Astrocyte of the cerebellum (primary cell): ENCODE results near the gene CFAP410.

Experiments
- DNase-seq: peaks from one replicate; pipeline ENCODE4 v3.0.0-alpha.2; 2011; ENCODE audit warnings: low read depth
- H3K4me3 ChIP-seq: 2 replicates; pipeline ENCODE4 v1.5.1; 2011; ENCODE audit warnings: mild to moderate bottlenecking, low read depth, low read length, moderate library complexity
- in situ Hi-C: cut with HindIII; loops from 2 replicates; pipeline ENCODE4 v1.10.0; 2017; ENCODE audit warnings: low sequenced_read_pairs
- TF ChIP-seq, protein P1 (sequence below): IDR thresholded peaks from 2 replicates; pipeline ENCODE4 v1.5.1; 2012; ENCODE audit warnings: low read length, low read depth, moderate library complexity, mild to moderate bottlenecking; ENCODE audit errors: missing control alignments

The CFAP410 gene

DNA sequence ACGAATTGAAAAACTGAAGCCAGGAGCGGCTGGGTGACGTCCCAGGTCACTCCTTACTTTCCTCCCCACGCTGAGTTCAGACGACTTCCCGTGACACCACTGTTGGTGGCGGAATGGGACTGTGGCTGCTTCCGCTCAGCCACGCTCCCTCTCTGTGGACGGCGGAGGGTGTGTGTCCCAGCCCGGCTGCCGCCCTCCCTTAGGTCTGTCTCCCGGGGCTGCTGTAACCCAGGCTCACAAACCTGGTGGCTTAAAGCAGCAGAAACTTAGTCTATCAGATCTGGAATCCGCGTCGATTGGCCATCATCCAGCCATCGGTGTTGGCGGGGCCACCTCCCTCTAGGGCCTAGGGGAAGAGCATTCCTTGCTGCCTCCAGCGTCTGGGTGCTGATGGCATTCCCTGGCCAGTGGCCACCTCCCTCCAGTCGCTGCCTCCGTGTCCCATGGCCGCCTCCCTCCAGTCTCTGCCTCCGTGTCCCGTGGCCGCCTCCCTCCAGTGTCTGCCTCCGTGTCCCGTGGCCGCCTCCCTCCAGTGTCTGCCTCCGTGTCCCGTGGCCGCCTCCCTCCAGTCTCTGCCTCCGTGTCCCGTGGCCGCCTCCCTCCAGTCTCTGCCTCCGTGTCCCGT is 31.7 kb upstream of the CFAP410 start:
- DNase-seq: no peak
- in situ Hi-C loops: no loop called here
- no peak overlapping the region for H3K4me3 ChIP-seq
- TF ChIP-seq, protein P1, sequence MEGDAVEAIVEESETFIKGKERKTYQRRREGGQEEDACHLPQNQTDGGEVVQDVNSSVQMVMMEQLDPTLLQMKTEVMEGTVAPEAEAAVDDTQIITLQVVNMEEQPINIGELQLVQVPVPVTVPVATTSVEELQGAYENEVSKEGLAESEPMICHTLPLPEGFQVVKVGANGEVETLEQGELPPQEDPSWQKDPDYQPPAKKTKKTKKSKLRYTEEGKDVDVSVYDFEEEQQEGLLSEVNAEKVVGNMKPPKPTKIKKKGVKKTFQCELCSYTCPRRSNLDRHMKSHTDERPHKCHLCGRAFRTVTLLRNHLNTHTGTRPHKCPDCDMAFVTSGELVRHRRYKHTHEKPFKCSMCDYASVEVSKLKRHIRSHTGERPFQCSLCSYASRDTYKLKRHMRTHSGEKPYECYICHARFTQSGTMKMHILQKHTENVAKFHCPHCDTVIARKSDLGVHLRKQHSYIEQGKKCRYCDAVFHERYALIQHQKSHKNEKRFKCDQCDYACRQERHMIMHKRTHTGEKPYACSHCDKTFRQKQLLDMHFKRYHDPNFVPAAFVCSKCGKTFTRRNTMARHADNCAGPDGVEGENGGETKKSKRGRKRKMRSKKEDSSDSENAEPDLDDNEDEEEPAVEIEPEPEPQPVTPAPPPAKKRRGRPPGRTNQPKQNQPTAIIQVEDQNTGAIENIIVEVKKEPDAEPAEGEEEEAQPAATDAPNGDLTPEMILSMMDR: no peak

DNA sequence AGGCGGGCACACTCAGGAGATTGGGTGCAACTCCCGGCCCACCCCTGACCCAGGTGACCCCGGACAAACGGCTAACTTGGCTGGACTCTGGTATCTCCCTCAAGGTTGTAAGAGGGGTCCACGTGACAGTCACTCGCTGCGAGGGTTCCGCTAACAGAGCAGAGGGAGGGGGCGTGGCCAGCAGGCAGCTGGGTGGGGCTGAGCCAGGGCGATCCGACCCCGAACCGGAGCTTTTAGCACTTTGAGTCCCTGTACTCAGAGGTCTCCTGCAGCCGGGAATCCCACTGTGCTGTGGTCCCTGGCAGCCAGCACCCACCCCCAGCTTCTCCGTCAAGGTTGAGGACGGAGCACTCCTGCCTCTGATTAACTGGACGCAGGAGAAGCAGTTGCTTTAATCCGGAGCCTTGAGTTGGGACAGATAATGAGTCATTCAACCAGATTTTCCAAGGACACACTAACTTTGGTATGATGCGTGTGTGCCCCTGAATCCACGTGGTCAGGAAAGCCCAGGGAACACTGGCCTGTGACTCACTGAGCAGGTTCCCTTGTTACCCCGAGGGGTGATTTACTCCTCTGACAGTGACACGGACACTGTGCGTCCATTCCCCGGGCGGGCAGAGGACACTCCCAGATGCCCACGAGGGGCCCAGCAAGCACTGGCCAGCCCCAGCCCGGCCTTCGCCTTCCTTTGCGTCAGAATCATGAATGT is 31.0 kb upstream of the CFAP410 start:
- TF ChIP-seq, protein P1: no peak
- in situ Hi-C loops: no loop called here
- no peak overlapping the region for H3K4me3 ChIP-seq
- DNase-seq: no peak

DNA sequence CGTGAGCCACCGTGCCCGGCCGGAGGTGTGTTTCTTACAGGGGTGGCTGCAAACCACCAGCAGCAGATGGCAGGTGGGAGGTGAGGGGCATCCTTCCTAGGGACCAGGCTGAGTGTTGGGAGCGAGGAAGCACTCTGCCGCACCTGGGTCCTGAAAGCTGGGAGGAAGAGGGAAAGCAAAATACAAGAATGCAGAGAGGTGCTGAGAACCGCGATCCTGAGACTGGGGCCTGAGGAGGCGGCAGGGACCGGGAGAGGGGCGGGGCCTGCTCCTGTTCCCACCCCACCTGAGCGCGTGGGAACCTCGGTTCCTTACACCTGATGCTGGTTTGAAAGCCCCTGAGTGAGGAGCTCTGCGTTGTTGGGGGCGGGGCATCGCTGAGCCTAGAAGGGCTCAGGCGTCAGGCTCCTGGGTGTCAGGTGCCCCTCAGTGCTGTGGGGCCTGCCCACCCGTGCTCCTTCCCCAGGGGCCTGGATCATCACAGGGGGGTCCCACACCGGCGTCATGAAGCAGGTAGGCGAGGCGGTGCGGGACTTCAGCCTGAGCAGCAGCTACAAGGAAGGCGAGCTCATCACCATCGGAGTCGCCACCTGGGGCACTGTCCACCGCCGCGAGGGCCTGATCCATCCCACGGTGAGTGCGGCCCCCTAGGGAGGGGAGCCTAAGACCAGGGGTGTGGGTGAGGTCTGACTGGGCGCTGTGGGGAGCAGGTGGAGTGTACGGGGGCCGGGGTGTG is 29.7 kb upstream of the CFAP410 start:
- no peak overlapping the region for H3K4me3 ChIP-seq

DNA sequence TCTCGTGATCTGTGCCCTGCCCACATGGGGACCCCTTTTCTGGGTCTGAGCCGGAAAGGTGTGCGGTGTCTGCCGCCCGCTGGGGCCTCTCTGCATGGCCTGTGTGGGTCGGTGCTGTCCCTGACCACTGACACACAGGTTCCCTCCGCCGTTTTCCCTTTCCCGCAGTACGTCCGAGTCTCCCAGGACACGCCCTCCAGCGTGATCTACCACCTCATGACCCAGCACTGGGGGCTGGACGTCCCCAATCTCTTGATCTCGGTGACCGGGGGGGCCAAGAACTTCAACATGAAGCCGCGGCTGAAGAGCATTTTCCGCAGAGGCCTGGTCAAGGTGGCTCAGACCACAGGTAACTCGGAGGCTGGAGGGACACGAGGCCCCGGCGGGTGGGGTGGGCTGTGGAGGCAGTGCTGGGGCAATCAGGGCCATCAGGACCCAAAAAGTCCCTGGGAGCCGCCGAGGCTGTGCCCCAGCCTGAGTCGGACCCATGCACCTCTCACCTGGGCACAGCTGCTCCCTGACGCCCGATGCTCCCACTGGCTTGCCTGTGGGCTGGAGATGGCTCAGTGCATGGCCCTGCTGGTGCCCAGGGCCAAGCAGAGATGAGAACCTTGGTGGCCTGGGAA is 27.5 kb upstream of the CFAP410 start:
- no peak for DNase-seq
- no peak overlapping the region for H3K4me3 ChIP-seq
- TF ChIP-seq, protein P1: no peak
- in situ Hi-C loops: no loop called here

More for the DNA sequence above, 29.7 kb upstream of the CFAP410 start:
- in situ Hi-C loops: no loop called here
- TF ChIP-seq, protein P1: no peak
- no peak for DNase-seq

DNA sequence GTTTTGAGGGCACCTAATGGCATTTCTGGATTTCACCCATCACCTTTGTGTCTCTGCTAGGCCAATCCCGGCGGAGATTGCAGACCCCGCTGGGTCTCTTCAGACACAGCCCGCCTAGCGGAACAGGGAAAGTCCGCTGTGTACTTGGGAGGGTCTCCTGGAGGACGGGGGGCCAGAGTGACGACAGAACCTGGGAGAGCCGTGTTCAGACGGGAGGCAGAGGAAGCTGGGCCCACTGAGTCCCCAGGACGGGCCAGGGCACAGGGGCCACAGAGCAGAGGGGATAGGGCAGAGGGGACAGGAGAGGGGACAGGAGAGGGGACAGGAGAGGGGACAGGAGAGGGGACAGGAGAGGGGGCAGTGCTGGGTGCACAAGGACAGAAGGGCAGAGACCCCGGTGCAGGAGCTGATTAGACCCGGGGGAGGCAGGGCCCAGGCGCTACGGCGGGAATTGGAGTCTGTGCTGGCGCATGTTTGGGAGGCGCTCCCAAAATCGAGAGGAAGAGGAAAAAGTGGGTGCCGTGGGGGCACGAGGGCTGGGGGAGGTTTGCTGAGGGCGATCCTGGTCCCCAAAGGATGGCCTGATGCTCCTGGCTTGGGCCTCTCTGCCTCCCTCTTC is 26.9 kb upstream of the CFAP410 start:
- DNase-seq: no peak
- H3K4me3 ChIP-seq: no peak overlapping the region
- TF ChIP-seq, protein P1: no peak
- in situ Hi-C loops: no loop called here
